Left ventricle myocardium inferior (tissue), 1 donor: Measurements from ENCODE around the gene SUSD1. TPM values are rescaled to one million over a fixed set of nuclear protein-coding genes. Genes with fewer than 3 reads are reported as not detected.

Experiments used
- DNase-seq: peaks from one replicate; pipeline ENCODE4 v3.0.0-alpha.2; 2020
- H3K27ac ChIP-seq: fragments of 200-600 bp; replicated peaks from 2 replicates; pipeline ENCODE4 v1.8.0; 2021
- H3K27me3 ChIP-seq: fragments of 200-600 bp; 2 replicates; pipeline ENCODE4 v1.8.0; 2021; ENCODE audit warnings: low read depth
- H3K36me3 ChIP-seq: fragments of 200-600 bp; 2 replicates; pipeline ENCODE4 v1.8.0; 2021
- H3K4me1 ChIP-seq: fragments of 200-600 bp; 2 replicates; pipeline ENCODE4 v1.8.0; 2021
- H3K4me3 ChIP-seq: fragments of 200-600 bp; 2 replicates; pipeline ENCODE4 v1.8.0; 2021; ENCODE audit warnings: mild to moderate bottlenecking, moderate library complexity
- H3K9me3 ChIP-seq: fragments of 200-600 bp; replicated peaks from 2 replicates; pipeline ENCODE4 v1.8.0; 2021
- intact Hi-C: fragments of 100-400 bp; cut with micrococcal nuclease; formaldehyde crosslinking; loops from one replicate; pipeline ENCODE4 v1.11.0; 2022
- total RNA-seq: library from RNA; stranded (reverse); fragmentation: NEBNext Ultra II Directional; extraction: Animal tissue kit (Norgen Biotek cat#: 25700); gene quantifications from one replicate; pipeline ENCODE4 v1.2.1, GENCODE V29; 2021
- TF ChIP-seq, protein P1 (sequence below): fragments of 200-600 bp; IDR thresholded peaks from 2 replicates; pipeline ENCODE4 v1.8.0; 2021; ENCODE audit warnings: antibody characterized with exemption, mild to moderate bottlenecking, borderline replicate concordance
- donor health status: DM: no; HTN: yes; CAD: no; lungs with severe emphysema.

The SUSD1 gene
- total RNA-seq, 1 donor from 2014 or later, result 5.1 TPM

DNA sequence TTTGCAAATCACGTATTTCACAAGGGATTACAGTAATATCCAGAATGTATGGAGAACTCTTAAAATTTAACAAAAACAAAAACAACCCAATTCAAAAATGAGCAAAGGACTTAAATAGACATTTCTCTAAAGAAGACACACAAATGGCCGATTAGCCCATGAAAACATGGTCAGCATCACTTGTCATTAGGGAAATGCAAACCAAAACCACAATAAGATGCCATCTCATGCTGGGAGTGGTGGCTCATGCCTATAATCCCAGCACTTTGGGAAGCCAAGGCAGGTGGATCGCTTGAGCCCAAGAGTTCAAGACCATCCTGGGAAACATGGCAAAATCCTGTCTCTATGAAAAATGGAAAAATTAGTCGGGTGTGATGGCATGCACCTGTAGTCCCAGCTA, 120.2 kb downstream of the SUSD1 start:
- peaks cover 25% of the 10 kb centered on the region for H3K4me1 ChIP-seq
- intact Hi-C loops, result no loop called here
- TF ChIP-seq, protein P1, sequence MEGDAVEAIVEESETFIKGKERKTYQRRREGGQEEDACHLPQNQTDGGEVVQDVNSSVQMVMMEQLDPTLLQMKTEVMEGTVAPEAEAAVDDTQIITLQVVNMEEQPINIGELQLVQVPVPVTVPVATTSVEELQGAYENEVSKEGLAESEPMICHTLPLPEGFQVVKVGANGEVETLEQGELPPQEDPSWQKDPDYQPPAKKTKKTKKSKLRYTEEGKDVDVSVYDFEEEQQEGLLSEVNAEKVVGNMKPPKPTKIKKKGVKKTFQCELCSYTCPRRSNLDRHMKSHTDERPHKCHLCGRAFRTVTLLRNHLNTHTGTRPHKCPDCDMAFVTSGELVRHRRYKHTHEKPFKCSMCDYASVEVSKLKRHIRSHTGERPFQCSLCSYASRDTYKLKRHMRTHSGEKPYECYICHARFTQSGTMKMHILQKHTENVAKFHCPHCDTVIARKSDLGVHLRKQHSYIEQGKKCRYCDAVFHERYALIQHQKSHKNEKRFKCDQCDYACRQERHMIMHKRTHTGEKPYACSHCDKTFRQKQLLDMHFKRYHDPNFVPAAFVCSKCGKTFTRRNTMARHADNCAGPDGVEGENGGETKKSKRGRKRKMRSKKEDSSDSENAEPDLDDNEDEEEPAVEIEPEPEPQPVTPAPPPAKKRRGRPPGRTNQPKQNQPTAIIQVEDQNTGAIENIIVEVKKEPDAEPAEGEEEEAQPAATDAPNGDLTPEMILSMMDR, result no peak
- no peak overlapping the region for H3K27ac ChIP-seq
- H3K9me3 ChIP-seq, result no peaks in the 10 kb centered on the region
- no peaks in the 10 kb centered on the region for H3K36me3 ChIP-seq
- H3K27me3 ChIP-seq, result no peaks in the 10 kb centered on the region
- no peak for DNase-seq
- H3K4me3 ChIP-seq, result no peak overlapping the region

DNA sequence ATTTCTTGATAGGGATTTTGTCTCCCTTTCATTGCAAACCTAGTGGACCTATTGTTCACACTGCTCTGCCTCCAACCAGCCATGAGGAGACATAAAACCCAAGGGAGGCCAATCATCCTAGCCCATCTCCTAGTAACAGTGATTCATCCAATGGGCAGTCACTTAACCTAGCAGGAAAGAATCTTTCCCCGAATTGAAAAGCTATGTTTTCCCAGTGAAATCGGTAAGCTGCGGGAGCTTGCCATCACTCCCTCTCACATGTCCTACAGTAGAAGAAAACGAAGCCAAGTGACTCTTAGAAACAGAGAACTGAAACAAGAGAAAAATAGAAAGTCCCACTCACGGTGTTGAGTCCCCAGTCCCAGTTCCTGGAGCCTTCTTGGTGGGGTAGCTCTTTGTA, 123.3 kb downstream of the SUSD1 start:
- peaks cover 5% of the 10 kb centered on the region for H3K36me3 ChIP-seq
- H3K9me3 ChIP-seq, result no peaks in the 10 kb centered on the region
- TF ChIP-seq, protein P1, result no peak
- no peak overlapping the region for H3K27ac ChIP-seq
- no peak overlapping the region for H3K4me3 ChIP-seq
- H3K4me1 ChIP-seq, result peaks cover 27% of the 10 kb centered on the region
- DNase-seq, result no peak
- no peaks in the 10 kb centered on the region for H3K27me3 ChIP-seq
- intact Hi-C loops, result no loop called here

- intact Hi-C loops, result no loop called here
- DNase-seq, result no peak
- Histone ChIP-seq H3K9me3 (no peaks in the 10 kb centered on the region), H3K4me1 (peaks cover 27% of the 10 kb centered on the region), H3K27ac (peak overlapping the region; percentile 61), H3K27me3 (no peaks in the 10 kb centered on the region), H3K4me3 (no peak overlapping the region), H3K36me3 (peaks cover 5% of the 10 kb centered on the region)
- TF ChIP-seq, protein P1, result no peak
These were observed 124.3 kb downstream of the SUSD1 start for GRCh38 chr9:112050544-112051475.

DNA sequence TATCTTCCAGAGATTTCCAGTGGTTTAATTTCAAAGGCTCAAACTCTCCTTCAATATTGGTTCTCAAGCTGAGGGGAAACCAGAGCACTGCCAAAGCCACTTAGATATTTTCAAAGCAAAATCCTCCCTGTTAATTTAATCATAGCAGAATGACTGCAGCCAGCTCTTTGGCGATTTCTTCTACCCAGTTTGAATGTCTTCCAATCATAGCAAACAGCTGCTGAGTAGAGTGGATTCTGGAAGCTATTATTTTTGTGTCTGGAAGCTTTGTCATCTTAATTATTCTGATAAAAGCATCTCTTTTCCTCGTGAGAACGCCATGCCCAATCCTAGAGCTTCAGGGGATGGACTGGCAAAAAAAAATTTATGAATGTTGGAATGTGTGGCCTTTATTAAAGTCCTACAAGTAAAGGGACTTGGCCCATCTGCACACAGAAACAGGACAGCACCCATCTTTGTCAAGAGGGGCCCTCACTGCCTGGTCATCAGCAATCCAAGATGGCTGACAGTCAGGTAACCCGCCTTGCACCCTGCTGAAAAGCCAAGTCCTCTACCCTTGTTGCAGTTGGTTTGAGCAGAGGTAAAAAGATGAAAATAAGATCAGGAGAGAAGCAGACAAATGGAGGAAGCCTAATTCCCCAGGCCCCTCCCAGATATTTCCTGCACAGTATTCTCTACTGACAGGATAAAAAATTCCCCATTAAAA, 125.1 kb downstream of the SUSD1 start:
- Histone ChIP-seq H3K27me3 (no peaks in the 10 kb centered on the region), H3K27ac (peak overlapping the region; percentile 61), H3K4me1 (peaks cover 27% of the 10 kb centered on the region), H3K4me3 (no peak overlapping the region), H3K9me3 (no peaks in the 10 kb centered on the region), H3K36me3 (peaks cover 5% of the 10 kb centered on the region)
- TF ChIP-seq, protein P1, result no peak
- intact Hi-C loops, result no loop called here
- no peak for DNase-seq

- Histone ChIP-seq H3K36me3 (peaks cover 5% of the 10 kb centered on the region), H3K4me3 (no peak overlapping the region), H3K9me3 (no peaks in the 10 kb centered on the region), H3K27me3 (no peaks in the 10 kb centered on the region), H3K27ac (peak overlapping the region; percentile 61), H3K4me1 (peaks cover 27% of the 10 kb centered on the region)
- TF ChIP-seq, protein P1, result no peak
- intact Hi-C loops, result no loop called here
- DNase-seq, result no peak
These were observed 126.0 kb downstream of the SUSD1 start for GRCh38 chr9:112048924-112049691.
